Chondrocyte (in vitro differentiated cells): Measurements from ENCODE around the gene PREX1. TPM values are rescaled to one million over a fixed set of nuclear protein-coding genes. Genes with fewer than 3 reads are reported as not detected.

Experiments
- DNase-seq: peaks from one replicate; pipeline ENCODE4 v3.0.0; 2021; ENCODE audit warnings: mixed read lengths, low spot score
- H3K27ac Mint-ChIP-seq: one replicate; pipeline ENCODE4 v1.8.0; 2021; ENCODE audit warnings: mild to moderate bottlenecking, moderate library complexity, mixed read lengths; ENCODE audit not compliant: unreplicated experiment
- H3K27me3 Mint-ChIP-seq: 2 replicates; pipeline ENCODE4 v1.8.0; 2021; ENCODE audit warnings: low read depth, mixed read lengths
- H3K36me3 Mint-ChIP-seq: 2 replicates; pipeline ENCODE4 v1.8.0; 2021; ENCODE audit warnings: low read depth, mixed read lengths
- H3K4me1 Mint-ChIP-seq: 2 replicates; pipeline ENCODE4 v1.8.0; 2021; ENCODE audit warnings: low read depth, mild to moderate bottlenecking, mixed read lengths
- H3K4me3 Mint-ChIP-seq: one replicate; pipeline ENCODE4 v1.8.0; 2021; ENCODE audit warnings: mild to moderate bottlenecking, moderate library complexity, mixed read lengths; ENCODE audit not compliant: unreplicated experiment
- H3K9me3 Mint-ChIP-seq: 2 replicates; pipeline ENCODE4 v1.8.0; 2021; ENCODE audit warnings: low read depth, mixed read lengths
- CTCF ChIP-seq: fragments of 200-600 bp; sonication (generic); IDR thresholded peaks from 2 replicates; pipeline ENCODE4 v1.5.0; 2021; ENCODE audit warnings: antibody characterized with exemption, mild to moderate bottlenecking, moderate library complexity
- total RNA-seq: library from RNA; stranded (reverse); gene quantifications from 3 replicates; pipeline ENCODE4 v1.2.1, GENCODE V29; 2021

Gene PREX1
- total RNA-seq, 1 donor from 2014 or later = 3.0 TPM

- Mint-ChIP-seq H3K36me3 (peaks cover 2% of the 10 kb centered on the region), H3K27me3 (peaks cover 16% of the 10 kb centered on the region), H3K9me3 (peaks cover 4% of the 10 kb centered on the region), H3K4me3 (no peak overlapping the region), H3K27ac (no peak overlapping the region), H3K4me1 (peaks cover 13% of the 10 kb centered on the region)
- DNase-seq = no peak
- no peak for TF ChIP-seq CTCF
Measured at GRCh38 chr20:48667889-48668413, 159.8 kb downstream of the PREX1 start.

DNA sequence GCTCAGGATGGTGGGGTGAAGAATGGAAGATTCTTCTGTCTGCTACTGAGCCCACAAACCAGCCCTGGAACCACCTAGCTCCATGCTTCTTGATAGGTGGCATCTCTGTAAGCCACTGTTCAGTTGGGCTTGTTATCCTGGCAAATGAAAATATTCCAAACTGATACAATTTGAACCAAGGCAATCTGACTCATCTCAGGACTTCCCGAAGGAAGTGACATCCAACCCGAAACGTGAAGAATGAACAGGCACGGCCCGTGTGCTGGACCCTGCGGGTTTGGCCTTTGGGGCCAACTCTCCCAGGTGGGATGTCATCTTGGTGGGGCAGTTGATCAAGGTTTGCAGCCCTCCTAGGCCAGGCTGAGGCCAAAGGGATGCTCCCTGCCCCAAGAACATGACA lies 160.3 kb downstream of the PREX1 start:
- H3K36me3 Mint-ChIP-seq = peaks cover 2% of the 10 kb centered on the region
- peaks cover 13% of the 10 kb centered on the region for H3K4me1 Mint-ChIP-seq
- peaks cover 14% of the 10 kb centered on the region for H3K27me3 Mint-ChIP-seq
- TF ChIP-seq CTCF = no peak
- no peak overlapping the region for H3K4me3 Mint-ChIP-seq
- H3K27ac Mint-ChIP-seq = no peak overlapping the region
- peaks cover 4% of the 10 kb centered on the region for H3K9me3 Mint-ChIP-seq
- no peak for DNase-seq

DNA sequence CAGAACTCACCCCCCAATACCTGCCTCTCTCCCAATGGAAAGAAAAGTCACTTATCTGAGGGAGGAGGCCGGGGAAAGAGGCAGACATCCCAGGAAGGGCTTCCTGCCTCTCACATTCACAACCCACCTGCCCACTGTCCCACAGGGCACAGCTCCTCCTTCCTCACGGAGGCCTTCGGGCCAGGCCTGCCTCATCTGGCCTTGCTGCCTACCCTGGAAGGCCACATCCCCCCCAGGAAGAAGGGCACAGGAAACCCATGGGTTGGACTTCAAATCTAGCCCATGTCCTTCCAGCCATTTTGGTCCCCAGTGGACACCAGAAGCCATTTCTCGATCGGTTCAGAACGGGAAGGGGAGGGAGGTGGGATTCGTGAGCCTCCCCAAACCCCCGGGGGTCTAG lies 162.0 kb downstream of the PREX1 start:
- Mint-ChIP-seq H3K4me3 (no peak overlapping the region), H3K4me1 (peaks cover 19% of the 10 kb centered on the region), H3K27me3 (peaks cover 8% of the 10 kb centered on the region), H3K9me3 (peaks cover 4% of the 10 kb centered on the region), H3K27ac (no peak overlapping the region), H3K36me3 (peaks cover 2% of the 10 kb centered on the region)
- no peak for TF ChIP-seq CTCF
- DNase-seq = no peak

DNA sequence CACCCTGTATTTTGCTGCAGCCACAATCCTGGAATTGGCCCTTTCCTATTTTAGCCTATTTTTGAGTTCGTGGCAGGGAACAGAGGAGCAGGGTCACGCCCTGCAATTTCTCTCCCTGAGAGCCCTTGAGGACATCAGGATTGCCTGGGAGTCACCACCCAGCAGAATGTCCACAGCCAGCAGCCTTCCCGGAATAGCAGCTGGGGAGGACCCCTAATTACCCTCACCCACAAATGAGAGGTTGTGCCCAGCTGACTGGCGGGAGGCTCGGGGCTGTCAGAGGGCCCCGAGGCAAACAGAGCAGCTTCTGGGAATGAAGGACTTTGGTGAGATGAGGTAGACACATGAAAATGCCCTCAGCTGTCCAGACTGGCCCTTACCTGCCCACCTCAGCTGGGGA lies 165.1 kb downstream of the PREX1 start:
- DNase-seq = no peak
- no peak for TF ChIP-seq CTCF
- Mint-ChIP-seq H3K9me3 (peaks cover 13% of the 10 kb centered on the region), H3K36me3 (peaks cover 2% of the 10 kb centered on the region), H3K27ac (no peak overlapping the region), H3K4me3 (no peak overlapping the region), H3K4me1 (peaks cover 21% of the 10 kb centered on the region), H3K27me3 (peaks cover under 1% of the 10 kb centered on the region)

- Mint-ChIP-seq H3K36me3 (peaks cover 2% of the 10 kb centered on the region), H3K4me1 (peaks cover 22% of the 10 kb centered on the region), H3K27ac (no peak overlapping the region), H3K27me3 (peaks cover 2% of the 10 kb centered on the region), H3K4me3 (no peak overlapping the region), H3K9me3 (peaks cover 10% of the 10 kb centered on the region)
- DNase-seq = no peak
- TF ChIP-seq CTCF = peak; percentile 34
Measured at GRCh38 chr20:48661575-48662455, 166.0 kb downstream of the PREX1 start.
